GM18867 (cell line): ENCODE results near the gene CDC42BPA.

Source experiments
- ATAC-seq: cut with Tn5 transposase; IDR thresholded peaks from one replicate; pipeline ENCODE4 v1.9.1; 2021; ENCODE audit warnings: mild to moderate bottlenecking, moderate library complexity; ENCODE audit not compliant: unreplicated experiment

Gene CDC42BPA

DNA sequence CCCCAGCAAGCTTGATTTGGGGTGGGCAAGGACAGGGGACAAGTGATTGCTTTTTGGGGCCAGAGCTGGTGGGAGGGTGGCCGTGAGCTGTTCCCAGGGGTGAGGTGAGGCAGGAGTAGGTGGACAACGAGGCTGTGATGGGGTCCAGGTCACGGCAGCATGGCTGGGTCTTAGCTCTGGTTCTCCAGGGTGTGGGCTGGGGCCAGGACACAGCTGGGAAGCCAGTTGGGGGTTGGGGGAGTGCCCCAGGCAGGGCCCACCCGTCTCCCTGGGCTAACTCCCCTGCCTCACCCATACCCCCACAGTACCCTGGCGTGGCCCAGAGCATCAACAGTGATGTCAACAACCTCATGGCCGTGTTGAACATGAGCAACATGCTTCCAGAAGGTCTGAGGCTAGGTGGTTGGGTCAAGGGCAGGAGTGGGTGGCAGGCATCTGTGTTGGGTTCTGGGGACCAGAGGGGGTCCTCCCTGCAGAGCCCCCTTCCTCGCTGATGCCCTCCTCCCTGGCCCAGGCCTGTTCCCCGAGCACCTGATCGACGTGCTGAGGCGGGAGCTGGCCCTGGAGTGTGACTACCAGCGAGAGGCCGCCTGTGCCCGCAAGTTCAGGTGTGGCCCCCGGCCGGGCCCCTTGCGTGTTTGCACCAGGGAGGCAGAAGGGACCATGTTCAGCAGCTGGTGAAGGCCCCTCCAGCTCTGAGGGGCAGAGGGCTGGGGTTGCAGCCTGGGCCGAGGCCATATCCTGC, 334.9 kb downstream of the CDC42BPA start:
- no peak for ATAC-seq

DNA sequence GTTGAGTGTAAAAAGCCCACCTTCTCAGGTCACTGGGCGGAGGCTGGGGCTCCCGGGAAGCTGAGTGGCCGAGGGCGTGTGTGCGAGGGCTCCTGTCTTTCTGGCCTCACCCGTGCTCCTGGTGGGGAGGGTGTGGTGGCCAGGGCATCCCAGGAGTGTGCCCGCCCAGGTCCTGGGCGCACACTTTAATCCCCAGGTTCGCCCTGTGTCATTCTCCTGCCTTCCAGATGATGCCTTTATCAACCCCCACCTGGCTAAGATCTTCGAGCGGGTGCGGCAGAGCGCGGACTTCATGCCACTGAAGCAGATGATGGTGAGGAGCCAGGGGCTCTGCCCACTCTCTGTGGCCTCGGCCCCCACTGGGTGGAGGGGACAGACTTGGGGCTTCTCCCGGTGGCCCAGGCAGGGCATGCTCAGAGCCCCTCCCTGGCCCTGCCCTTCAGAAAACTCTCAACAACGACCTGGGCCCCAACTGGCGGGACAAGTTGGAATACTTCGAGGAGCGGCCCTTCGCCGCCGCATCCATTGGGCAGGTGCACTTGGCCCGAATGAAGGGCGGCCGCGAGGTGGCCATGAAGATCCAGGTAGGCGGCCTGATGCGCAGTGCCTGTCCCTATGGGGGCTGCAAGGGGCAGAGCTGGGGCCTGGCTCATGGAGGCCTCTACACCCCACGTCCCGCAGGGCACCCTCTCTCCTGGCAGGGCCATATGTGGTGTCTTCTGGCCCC, 335.7 kb downstream of the CDC42BPA start:
- ATAC-seq = no peak

DNA sequence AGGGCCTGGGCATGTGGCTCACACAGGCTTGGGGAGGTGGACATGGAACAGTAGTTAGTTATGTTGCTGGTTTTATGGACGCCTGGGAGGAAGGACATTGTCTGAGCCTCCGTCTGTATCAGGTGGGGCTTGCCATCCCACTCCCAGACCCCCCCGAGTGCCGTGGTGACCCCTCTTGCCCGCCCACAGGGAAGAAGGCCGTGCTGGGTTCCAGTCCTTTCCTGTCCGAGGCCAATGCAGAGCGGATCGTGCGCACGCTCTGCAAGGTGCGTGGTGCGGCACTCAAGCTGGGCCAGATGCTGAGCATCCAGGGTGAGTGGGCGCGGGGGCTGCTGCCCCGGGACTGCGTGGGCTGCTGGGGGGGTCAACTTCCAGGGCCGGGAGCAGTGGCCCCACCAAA, 336.5 kb downstream of the CDC42BPA start:
- ATAC-seq = no peak

- ATAC-seq = no peak
These were observed 336.9 kb downstream of the CDC42BPA start for GRCh38 chr1:226981386-226981817.

GRCh38 chr1:226980565-226981385, 337.5 kb downstream of the CDC42BPA start:
- no peak for ATAC-seq

GRCh38 chr1:226980122-226980560, 338.2 kb downstream of the CDC42BPA start:
- no peak for ATAC-seq

DNA sequence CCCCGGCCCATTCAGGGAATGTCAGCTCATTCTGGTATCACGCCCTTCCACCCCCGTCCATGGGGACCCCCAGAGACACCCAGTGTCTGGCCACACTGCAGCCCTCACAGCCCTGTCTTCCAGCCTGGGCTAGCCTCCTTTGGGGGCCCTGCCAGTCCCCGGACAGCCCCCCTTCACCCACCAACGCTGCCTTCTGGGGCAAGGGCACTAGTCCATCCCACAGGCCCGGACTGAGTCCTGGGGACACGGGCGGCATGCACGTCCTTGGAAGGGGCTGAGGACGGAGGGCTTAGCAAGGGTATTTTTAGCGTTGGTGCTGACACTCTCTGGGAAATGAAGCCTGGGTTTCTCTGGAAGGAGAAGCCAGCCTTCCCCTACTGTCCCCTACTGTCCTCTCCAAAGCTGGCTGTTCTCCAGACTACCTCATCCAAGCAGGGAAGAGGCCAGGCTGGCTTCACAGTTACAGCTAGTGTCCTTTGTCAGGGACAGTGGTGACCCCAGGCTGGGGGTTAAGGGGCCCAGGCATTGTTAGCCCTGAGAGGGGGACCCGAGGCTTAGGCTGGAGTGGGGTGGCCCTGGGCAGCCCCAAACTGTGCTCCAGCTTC, 338.7 kb downstream of the CDC42BPA start:
- ATAC-seq = no peak

DNA sequence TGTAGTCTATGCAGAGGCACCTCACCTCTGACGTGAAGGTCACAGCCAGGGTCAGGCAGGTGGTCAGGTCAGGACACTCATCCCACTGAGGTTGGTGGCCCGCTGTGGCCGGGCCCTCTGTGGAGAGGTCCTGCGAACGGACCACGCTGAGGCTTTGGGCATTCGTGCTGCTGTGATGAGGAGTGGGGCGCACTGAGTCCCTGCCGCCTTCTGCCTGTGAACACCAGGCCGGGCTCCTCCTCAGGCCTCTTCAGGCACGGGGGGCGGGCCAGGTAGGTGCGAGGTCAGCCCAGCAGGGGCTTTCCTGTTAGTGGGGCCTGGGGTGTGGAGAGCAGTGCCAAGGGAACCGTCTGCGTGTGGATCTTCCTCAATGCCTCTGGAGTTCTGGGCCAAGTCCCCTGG, 339.2 kb downstream of the CDC42BPA start:
- ATAC-seq = no peak

DNA sequence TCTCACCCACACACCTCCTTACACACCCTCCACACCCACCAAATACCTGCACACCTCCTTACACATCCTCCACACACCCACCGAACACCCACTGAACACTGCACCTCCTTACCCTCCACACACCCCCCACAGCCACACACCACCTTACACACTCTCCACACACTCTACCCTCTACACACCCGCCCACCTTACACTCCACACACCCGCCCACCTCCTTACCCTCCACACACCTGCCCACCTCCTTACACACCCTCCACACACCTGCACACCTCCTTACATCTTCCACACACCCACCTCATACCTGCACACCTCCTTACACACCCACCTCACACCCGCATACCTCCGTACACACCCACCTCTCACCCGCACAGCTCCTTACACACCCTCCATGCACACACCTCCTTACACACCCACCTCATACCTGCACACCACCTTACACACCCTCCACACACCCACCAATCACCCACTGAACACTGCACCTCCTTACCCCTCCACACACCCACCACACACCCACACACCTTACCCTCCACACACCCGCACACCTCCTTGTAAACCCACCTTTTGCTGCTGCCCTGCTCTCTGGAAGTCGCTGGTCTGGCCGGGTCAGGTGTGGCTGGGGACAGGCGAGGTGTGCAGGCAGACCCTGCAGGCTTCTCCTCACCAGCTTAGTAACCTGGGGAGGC, 339.7 kb downstream of the CDC42BPA start:
- no peak for ATAC-seq

DNA sequence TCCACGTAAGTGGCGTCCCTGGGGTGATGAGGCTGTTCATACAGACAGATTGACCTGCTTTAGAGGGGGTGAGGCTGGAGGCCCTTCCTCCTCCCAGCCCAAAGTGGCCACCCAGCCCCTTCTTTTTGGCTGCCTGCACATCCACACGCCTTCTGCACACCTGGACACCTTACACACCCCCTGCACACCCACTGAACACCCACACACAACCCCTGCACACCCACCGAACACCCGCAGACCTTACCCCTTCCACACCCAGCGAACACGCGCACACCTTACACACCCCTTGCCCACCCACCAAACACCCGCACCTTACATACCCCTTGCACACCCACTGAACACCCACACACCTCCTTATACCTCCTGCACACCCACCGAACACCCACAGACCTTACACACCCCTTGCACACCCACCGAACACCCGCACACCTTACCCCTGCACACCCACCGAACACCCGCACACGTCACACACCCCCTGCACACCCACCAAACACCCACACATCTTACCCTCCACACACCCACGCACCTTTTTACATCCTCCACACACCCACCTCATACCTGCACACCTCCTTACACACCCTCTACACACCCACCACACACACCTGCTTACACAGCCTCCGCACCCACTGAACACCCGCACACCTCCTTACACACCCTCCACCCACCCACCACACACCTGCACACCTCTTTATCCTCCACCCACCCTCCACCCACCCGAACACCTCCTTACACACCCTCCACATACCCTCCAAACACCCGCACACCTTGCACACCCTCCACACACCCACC, 340.5 kb downstream of the CDC42BPA start:
- ATAC-seq = no peak

GRCh38 chr1:226976978-226977642, 341.2 kb downstream of the CDC42BPA start:
- ATAC-seq = no peak

- ATAC-seq = no peak
These were observed 341.9 kb downstream of the CDC42BPA start for GRCh38 chr1:226976276-226976977.

DNA sequence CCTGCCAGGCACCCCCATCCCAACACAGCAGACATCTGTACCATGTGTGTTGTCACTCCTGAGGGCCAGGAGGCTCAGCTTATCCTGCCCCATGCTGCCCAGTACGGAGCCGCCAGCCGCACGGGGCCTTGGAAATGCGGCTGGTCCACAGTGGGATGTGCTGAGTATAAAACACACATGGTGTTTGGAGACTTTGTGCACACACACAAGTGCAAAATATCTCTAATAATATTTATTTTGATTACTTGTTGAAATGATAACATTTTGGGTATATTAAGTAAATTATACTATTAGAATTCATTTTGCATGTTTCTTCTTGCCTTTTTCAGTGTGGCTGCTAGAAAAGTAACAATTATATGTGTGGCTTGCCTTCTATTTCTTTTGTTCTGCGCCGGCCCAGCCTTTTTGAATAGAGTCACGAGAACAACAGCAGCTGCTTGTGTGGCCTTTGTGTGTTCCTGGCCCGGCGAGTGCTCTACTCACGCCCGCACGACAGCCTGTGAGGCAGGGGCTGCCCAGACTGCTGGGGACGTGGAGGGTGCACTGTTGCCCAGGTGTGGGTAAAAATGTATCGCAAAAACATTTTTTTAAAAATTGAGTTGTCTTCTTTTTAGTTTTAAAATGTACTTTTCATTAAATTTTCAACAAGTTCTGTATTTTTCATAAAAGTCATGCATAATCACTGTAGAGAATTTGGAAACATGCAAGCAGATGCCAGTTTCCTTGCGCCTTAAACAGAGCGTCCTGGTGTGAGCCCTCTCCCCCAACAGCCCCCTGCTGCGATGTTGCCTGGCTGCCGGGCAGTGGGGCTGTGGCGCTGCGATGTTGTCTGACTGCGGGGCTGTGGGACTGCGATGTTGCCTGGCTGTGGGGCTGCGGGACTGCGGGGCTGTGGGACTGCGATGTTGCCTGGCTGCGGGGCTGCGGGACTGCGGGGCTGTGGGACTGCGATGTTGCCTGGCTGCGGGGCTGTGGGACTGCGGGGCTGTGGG, 342.7 kb downstream of the CDC42BPA start:
- no peak for ATAC-seq

DNA sequence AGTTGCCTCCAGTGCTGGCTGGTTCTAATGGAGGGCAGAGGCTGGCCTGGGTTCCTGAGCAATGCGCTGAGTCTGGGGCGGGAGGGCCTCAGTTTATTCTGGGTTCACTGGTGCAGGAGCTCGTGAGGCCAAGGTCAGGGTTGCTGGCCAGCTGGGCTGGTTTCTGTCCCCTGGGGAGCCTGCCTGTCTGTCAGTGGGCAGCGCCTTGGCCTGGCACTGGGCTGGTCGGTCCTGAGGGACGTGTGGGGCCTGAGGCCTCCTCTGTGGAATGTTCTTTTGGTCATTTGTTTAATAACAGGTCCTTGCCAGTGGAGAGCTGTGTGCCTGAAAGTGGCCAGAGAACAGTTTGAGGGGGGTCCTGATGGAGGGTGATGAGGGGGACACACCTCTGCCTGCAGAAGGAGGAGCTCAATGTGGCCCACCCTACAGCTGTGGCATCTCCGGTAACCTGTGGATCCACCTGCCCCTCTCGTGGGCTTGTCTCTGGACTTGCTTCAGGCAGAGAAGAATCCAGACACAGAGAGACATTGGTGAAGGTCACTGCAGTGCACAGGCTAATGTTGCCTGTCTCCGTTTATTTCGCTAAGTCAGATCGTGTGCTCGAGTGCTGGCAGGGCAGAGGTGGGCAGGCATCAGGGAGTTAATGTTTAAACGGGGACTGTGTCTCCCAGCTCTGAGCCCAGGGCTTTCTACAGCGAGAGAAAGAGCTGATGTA, 343.6 kb downstream of the CDC42BPA start:
- no peak for ATAC-seq

DNA sequence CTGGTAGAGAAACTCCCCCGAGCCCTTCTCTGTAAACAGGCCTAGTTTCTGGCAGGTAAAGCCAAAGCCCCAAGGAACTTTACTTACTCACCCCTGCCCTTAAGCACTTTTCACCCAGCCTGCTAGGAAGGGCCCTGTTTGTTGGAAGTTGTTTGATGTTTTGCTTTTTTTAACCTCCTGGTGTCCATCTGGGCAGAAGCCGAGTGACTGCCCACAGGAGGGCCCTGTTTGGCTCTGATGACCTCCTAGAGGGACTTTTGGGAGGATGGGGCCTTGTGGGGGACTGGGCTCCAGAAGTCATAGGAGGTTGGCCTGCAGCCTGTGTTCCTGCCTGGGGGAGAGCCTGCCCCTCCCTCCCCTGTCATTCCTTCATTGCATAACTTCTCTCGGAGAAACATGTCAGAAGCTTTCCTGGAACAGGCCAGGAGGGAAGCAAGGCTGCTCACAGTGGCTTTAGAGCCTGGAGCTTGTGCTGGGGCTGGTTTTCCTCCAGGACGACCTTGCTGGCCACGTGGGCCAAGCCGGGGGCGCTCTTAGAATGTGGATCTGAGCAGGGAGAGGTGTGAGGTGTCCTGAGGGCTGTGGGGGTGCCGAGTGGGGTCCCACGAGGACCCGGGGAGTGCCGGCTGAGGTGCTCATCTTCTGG, 344.3 kb downstream of the CDC42BPA start:
- ATAC-seq = no peak

- ATAC-seq = no peak
These were observed 344.9 kb downstream of the CDC42BPA start for GRCh38 chr1:226973371-226973897.
